Neural progenitor cell (in vitro differentiated cells): ENCODE results near the gene ZNF672. TPM values are rescaled to one million over a fixed set of nuclear protein-coding genes. Genes with fewer than 3 reads are reported as not detected.

Experiments
- DNase-seq: peaks from one replicate; pipeline ENCODE4 v3.0.0-alpha.2; 2016; ENCODE audit warnings: low spot score
- H2AFZ ChIP-seq: fragments of 200-600 bp; sonication (generic); replicated peaks from 2 replicates; pipeline ENCODE4 v1.6.1; 2016; ENCODE audit warnings: antibody characterized with exemption
- H3F3A ChIP-seq: fragments of 200-600 bp; sonication (generic); 2 replicates; pipeline ENCODE4 v1.6.1; 2016; ENCODE audit warnings: antibody characterized with exemption, low read depth
- H3K27ac ChIP-seq: fragments of 200-600 bp; sonication (generic); 2 replicates; pipeline ENCODE4 v1.5.1; 2016; ENCODE audit warnings: mild to moderate bottlenecking
- H3K27me3 ChIP-seq: fragments of 200-600 bp; sonication (generic); 2 replicates; pipeline ENCODE4 v1.6.1; 2016; ENCODE audit warnings: mild to moderate bottlenecking, moderate library complexity
- H3K36me3 ChIP-seq: fragments of 200-600 bp; sonication (generic); 2 replicates; pipeline ENCODE4 v1.5.1; 2016
- H3K4me1 ChIP-seq: fragments of 200-600 bp; sonication (generic); 2 replicates; pipeline ENCODE4 v1.6.1; 2016; ENCODE audit warnings: mixed run types
- H3K4me2 ChIP-seq: fragments of 200-600 bp; sonication (generic); 2 replicates; pipeline ENCODE4 v1.6.1; 2016
- H3K4me3 ChIP-seq: fragments of 200-600 bp; sonication (generic); 2 replicates; pipeline ENCODE4 v1.5.1; 2016
- H3K79me2 ChIP-seq: fragments of 200-600 bp; sonication (generic); 2 replicates; pipeline ENCODE4 v1.6.1; 2016; ENCODE audit warnings: low read depth
- H3K9ac ChIP-seq: fragments of 200-600 bp; sonication (generic); 2 replicates; pipeline ENCODE4 v1.6.1; 2016
- H3K9me3 ChIP-seq: fragments of 200-600 bp; sonication (generic); 2 replicates; pipeline ENCODE4 v1.5.1; 2016; ENCODE audit warnings: low read depth
- H4K20me1 ChIP-seq: fragments of 200-600 bp; sonication (generic); 2 replicates; pipeline ENCODE4 v1.6.1; 2016; ENCODE audit warnings: low read depth
- H3K27ac Mint-ChIP-seq: 3 replicates; pipeline ENCODE4 v1.8.0; 2021; ENCODE audit warnings: mixed read lengths
- H3K27me3 Mint-ChIP-seq: 2 replicates; pipeline ENCODE4 v1.8.0; 2022; ENCODE audit warnings: low read depth, mild to moderate bottlenecking, inconsistent platforms, moderate library complexity, mixed read lengths; ENCODE audit not compliant: insufficient read depth
- H3K36me3 Mint-ChIP-seq: 3 replicates; pipeline ENCODE4 v1.8.0; 2021; ENCODE audit warnings: mixed read lengths
- H3K4me1 Mint-ChIP-seq: 3 replicates; pipeline ENCODE4 v1.8.0; 2021; ENCODE audit warnings: mixed read lengths
- H3K4me3 Mint-ChIP-seq: 3 replicates; pipeline ENCODE4 v1.8.0; 2021; ENCODE audit warnings: mild to moderate bottlenecking, moderate library complexity, mixed read lengths
- H3K9me3 Mint-ChIP-seq: 3 replicates; pipeline ENCODE4 v1.8.0; 2020; ENCODE audit warnings: mixed read lengths
- EZH2 ChIP-seq: fragments of 200-600 bp; sonication (generic); IDR thresholded peaks from 2 replicates; pipeline ENCODE4 v1.6.1; 2017; ENCODE audit warnings: antibody characterized with exemption, mild to moderate bottlenecking, moderate library complexity
- EZH2phosphoT487 ChIP-seq: fragments of 200-600 bp; sonication (generic); IDR thresholded peaks from 2 replicates; pipeline ENCODE4 v1.6.1; 2017; ENCODE audit warnings: antibody characterized with exemption
- total RNA-seq: library from RNA; depleted of rRNA; stranded (reverse); fragments of >200 nt; gene quantifications from 2 replicates; pipeline ENCODE4 v1.2.3, GENCODE V29; 2015; ENCODE audit warnings: low replicate concordance
- TF ChIP-seq, protein P1 (sequence below): fragments of 200-600 bp; sonication (generic); IDR thresholded peaks from 2 replicates; pipeline ENCODE4 v1.5.1; 2017; ENCODE audit warnings: antibody characterized with exemption, mild to moderate bottlenecking

ZNF672 gene
- total RNA-seq, 1 donor from 2014 or later: 16.9 TPM

DNA sequence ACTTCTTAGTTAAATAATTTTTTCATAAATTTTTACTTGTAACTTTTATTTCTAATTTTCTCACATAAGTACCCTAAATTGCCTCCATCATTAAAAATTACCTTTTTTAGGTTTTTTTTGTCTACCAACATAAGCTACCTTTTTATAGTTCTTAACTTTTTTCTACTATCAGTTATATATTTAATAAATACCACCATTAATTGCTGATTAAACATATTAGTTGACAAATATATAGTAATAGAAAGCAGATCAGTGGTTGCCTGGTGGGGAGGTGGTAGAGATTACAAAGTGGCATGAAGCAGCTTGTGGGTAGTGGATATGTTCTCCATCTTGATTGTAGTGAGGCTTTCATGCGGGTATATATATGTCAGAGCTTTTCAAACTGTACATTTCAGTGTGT is 6.2 kb upstream of the ZNF672 start:
- H3K27me3 Mint-ChIP-seq: peaks cover 2% of the 10 kb centered on the region
- no peak overlapping the region for H3K27ac Mint-ChIP-seq
- Histone ChIP-seq H3F3A (peaks cover under 1% of the 10 kb centered on the region), H4K20me1 (no peaks in the 10 kb centered on the region), H3K9me3 (no peaks in the 10 kb centered on the region), H3K4me2 (no peak overlapping the region), H3K27ac (no peak overlapping the region), H3K36me3 (no peaks in the 10 kb centered on the region), H3K4me3 (no peak overlapping the region), H2AFZ (no peak overlapping the region), H3K4me1 (peaks cover 3% of the 10 kb centered on the region), H3K27me3 (peaks cover 25% of the 10 kb centered on the region), H3K79me2 (no peaks in the 10 kb centered on the region), H3K9ac (no peak overlapping the region)
- DNase-seq: no peak
- H3K4me3 Mint-ChIP-seq: no peak overlapping the region
- H3K36me3 Mint-ChIP-seq: no peaks in the 10 kb centered on the region
- peaks cover 10% of the 10 kb centered on the region for H3K4me1 Mint-ChIP-seq
- TF ChIP-seq, protein P1, sequence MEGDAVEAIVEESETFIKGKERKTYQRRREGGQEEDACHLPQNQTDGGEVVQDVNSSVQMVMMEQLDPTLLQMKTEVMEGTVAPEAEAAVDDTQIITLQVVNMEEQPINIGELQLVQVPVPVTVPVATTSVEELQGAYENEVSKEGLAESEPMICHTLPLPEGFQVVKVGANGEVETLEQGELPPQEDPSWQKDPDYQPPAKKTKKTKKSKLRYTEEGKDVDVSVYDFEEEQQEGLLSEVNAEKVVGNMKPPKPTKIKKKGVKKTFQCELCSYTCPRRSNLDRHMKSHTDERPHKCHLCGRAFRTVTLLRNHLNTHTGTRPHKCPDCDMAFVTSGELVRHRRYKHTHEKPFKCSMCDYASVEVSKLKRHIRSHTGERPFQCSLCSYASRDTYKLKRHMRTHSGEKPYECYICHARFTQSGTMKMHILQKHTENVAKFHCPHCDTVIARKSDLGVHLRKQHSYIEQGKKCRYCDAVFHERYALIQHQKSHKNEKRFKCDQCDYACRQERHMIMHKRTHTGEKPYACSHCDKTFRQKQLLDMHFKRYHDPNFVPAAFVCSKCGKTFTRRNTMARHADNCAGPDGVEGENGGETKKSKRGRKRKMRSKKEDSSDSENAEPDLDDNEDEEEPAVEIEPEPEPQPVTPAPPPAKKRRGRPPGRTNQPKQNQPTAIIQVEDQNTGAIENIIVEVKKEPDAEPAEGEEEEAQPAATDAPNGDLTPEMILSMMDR: no peak
- TF ChIP-seq EZH2 (no peak), EZH2phosphoT487 (no peak)
- peaks cover 5% of the 10 kb centered on the region for H3K9me3 Mint-ChIP-seq

DNA sequence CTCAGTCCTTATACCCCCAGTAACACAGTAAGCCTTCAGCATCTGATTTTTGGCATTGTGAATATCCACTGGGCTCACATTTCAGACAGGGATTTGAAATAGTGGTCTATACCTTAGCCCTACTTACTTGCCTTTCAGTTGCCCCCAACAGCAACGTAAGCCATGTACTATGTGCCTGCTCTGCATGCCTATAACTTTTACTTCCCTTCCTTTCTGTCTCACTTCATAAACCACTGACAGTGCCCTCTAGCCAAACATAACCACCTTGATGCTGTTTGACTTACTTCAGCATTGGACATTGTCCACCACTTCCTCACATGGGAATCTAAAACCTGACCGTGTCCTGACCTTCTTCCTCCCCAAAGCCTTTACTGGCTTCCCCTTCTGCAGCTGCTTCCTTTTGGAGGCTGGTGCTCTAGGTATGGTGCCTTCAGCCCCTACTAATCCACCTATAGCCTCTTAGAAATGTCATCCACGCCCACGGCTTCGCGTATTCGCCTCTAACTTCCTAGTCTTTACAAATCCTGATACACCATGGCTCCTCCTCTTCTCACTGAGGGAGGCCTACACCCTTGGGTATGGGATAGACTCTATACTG is 3.6 kb upstream of the ZNF672 start:
- Histone ChIP-seq H3K9me3 (no peaks in the 10 kb centered on the region), H3K27me3 (peaks cover 25% of the 10 kb centered on the region), H4K20me1 (no peaks in the 10 kb centered on the region), H3K9ac (no peak overlapping the region), H3K79me2 (peaks cover 2% of the 10 kb centered on the region), H3K4me1 (peaks cover 7% of the 10 kb centered on the region), H3K4me2 (no peak overlapping the region), H3F3A (peaks cover 12% of the 10 kb centered on the region), H2AFZ (no peak overlapping the region), H3K4me3 (no peak overlapping the region), H3K27ac (no peak overlapping the region), H3K36me3 (no peaks in the 10 kb centered on the region)
- Mint-ChIP-seq H3K9me3 (peaks cover 5% of the 10 kb centered on the region), H3K4me1 (peaks cover 9% of the 10 kb centered on the region), H3K27me3 (peaks cover 2% of the 10 kb centered on the region), H3K4me3 (no peak overlapping the region), H3K27ac (no peak overlapping the region), H3K36me3 (no peaks in the 10 kb centered on the region)
- TF ChIP-seq EZH2 (no peak), EZH2phosphoT487 (no peak)
- TF ChIP-seq, protein P1: no peak
- DNase-seq: no peak

DNA sequence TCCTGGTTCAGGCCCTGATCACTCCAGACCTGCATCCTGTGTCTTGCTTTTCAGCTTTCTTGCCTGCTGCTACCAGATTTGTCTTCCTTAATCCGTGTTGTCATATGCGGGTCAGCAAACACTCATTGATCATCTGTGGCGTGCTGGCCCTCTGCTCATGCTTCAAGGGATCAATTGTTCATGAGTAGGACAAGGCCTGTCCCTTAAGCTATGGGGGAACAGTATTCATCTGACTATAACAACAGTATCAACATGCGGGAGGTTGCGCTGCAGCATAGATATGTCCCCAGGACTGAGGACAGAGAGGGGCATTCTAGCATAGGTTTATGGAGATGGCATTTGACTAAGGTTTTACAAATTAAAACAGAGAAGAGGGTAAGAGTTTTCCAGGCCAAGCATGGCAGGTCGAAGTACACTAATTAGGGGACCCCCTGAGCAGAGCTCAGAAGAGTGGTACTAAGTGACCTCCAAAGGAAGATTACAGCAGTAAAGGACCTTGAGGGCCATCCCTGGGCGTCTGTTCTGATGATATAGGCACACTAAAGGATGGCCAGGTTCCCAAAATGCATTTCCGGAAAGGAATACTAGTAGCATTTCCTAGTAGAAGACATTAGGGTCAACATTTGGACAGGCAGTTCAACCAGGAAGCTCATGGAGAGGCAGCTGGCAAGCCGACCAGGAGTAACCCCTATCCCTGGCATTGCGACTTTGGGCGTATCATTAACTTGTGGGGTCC is 811 bp upstream of the ZNF672 start:
- Histone ChIP-seq H2AFZ (peak overlapping the region; percentile 84), H3K9me3 (no peaks in the 10 kb centered on the region), H3K4me1 (peaks cover 8% of the 10 kb centered on the region), H3K79me2 (peaks cover 28% of the 10 kb centered on the region), H3K4me3 (peak overlapping the region; percentile 87), H3K27ac (no peak overlapping the region), H4K20me1 (peaks cover 22% of the 10 kb centered on the region), H3F3A (peaks cover 14% of the 10 kb centered on the region), H3K36me3 (no peaks in the 10 kb centered on the region), H3K4me2 (peak overlapping the region; percentile 94), H3K9ac (no peak overlapping the region), H3K27me3 (peaks cover 25% of the 10 kb centered on the region)
- Mint-ChIP-seq H3K9me3 (no peaks in the 10 kb centered on the region), H3K36me3 (no peaks in the 10 kb centered on the region), H3K27ac (peak overlapping the region; percentile 58), H3K4me3 (no peak overlapping the region), H3K4me1 (peaks cover 21% of the 10 kb centered on the region), H3K27me3 (peaks cover 2% of the 10 kb centered on the region)
- TF ChIP-seq EZH2phosphoT487: no peak
- no peak for TF ChIP-seq EZH2
- TF ChIP-seq, protein P1: no peak
- DNase-seq: peak; percentile 22
